NOMO-1 treated with DMSO at 0.1 percent for 48 hours (cell line): ENCODE results near the gene BNIPL.

Source experiments
- DNase-seq: peaks from one replicate; lab custom pipeline; 2025; ENCODE audit not compliant: unreplicated experiment; lab: John Stamatoyannopoulos, UW

Gene BNIPL

GRCh38 chr1:151056149-151056548 is 19.8 kb downstream of the BNIPL start:
- DNase-seq = peak; percentile 29

- DNase-seq = no peak
Measured at GRCh38 chr1:151058692-151059091, 22.3 kb downstream of the BNIPL start.

GRCh38 chr1:151059109-151060006 is 23.0 kb downstream of the BNIPL start, which contains the start of gene CDC42SE1:
CDC42SE1 (minus strand) TSS chr1:151059622; CDS start chr1:151055730, 3,892 bp downstream.
- peak; percentile 83 for DNase-seq

GRCh38 chr1:151060007-151060656 is 23.7 kb downstream of the BNIPL start, which contains the start of gene MLLT11:
MLLT11 (plus strand) TSS chr1:151060397; CDS start chr1:151067225, 6,828 bp downstream.
- DNase-seq = no peak

GRCh38 chr1:151060657-151061421 is 24.5 kb downstream of the BNIPL start:
- no peak for DNase-seq

GRCh38 chr1:151061704-151062103 is 25.3 kb downstream of the BNIPL start:
- DNase-seq = no peak

GRCh38 chr1:151062741-151063371 is 26.5 kb downstream of the BNIPL start:
- DNase-seq = no peak

GRCh38 chr1:151065089-151065645 is 28.8 kb downstream of the BNIPL start:
- DNase-seq = no peak

GRCh38 chr1:151067185-151067584 is 30.8 kb downstream of the BNIPL start:
- no peak for DNase-seq

GRCh38 chr1:151069103-151069486 is 32.7 kb downstream of the BNIPL start:
- no peak for DNase-seq

- DNase-seq = peak; percentile 89
Measured at GRCh38 chr1:151070474-151071276, 34.3 kb downstream of the BNIPL start, which contains the start of gene GABPB2. GABPB2 (plus strand) TSS chr1:151070761; CDS start chr1:151088190, 17,429 bp downstream.

- no peak for DNase-seq
Measured at GRCh38 chr1:151072224-151072623, 35.8 kb downstream of the BNIPL start.

- no peak for DNase-seq
Measured at GRCh38 chr1:151085953-151086559, 49.7 kb downstream of the BNIPL start.
